A549 (cell line): ENCODE measurements around the gene RGP1. TPM values are rescaled to one million over a fixed set of nuclear protein-coding genes. Genes with fewer than 3 reads are reported as not detected.

Experiments
- ATAC-seq, 2 experiments: fragments of 200-7000 bp in 1 of 2; fragments of >200 bp in 1 of 2; cut with Nextera tagmentation in 1 of 2; cut with Tn5 transposase in 1 of 2; 3 replicates each; pipeline versions ENCODE4 v1.8.0 to v1.9.1; 2018 to 2020; ENCODE audit warnings: mild to moderate bottlenecking in 1 of 2, moderate library complexity in 1 of 2
- CTCF ChIA-PET: fragments of 300-600 bp; sonication (Branson Sonifier 250); formaldehyde crosslinking; extraction: SDS; loops from one replicate; lab custom pipeline; 2021; ENCODE audit warnings: antibody characterized with exemption, inconsistent platforms; lab: Yijun Ruan, JAX
- POLR2A ChIA-PET: fragments of 350-600 bp; formaldehyde crosslinking; extraction: SDS; loops from one replicate; lab custom pipeline; 2021; ENCODE audit warnings: antibody characterized with exemption, inconsistent platforms; lab: Yijun Ruan, JAX
- DNase-seq, 2 experiments: peaks; one replicate each; pipeline versions ENCODE4 v3.0.0 to v3.0.0-alpha.2; 2011 to 2016; ENCODE audit warnings: low read depth in 1 of 2, low spot score in 1 of 2
- FAIRE-seq: peaks from 2 replicates; lab custom pipeline; 2011; peaks lifted over from hg19 to GRCh38; lab: Jason Lieb, UNC
- H3K27ac ChIP-seq, 2 experiments: fragments of >200 bp; sonication (Bioruptor Twin); formaldehyde crosslinking; 3 replicates each; pipeline ENCODE4 v1.5.1; 2016 to 2017
- H3K4me1 ChIP-seq: fragments of >200 bp; sonication (Bioruptor Twin); formaldehyde crosslinking; 3 replicates; pipeline ENCODE4 v1.6.1; 2016
- H3K4me2 ChIP-seq: fragments of >200 bp; sonication (Bioruptor Twin); formaldehyde crosslinking; 3 replicates; pipeline ENCODE4 v1.6.1; 2016
- H3K4me3 ChIP-seq: fragments of >200 bp; sonication (Bioruptor Twin); formaldehyde crosslinking; 3 replicates; pipeline ENCODE4 v1.5.1; 2016
- H3K9me3 ChIP-seq: fragments of >200 bp; sonication (Bioruptor Twin); formaldehyde crosslinking; 3 replicates; pipeline ENCODE4 v1.6.1; 2016
- CEBPB ChIP-seq, 2 experiments: fragments of >200 bp in 1 of 2; sonication (Bioruptor Twin) in 1 of 2; formaldehyde crosslinking in 1 of 2; IDR thresholded peaks; 2 replicates each; pipeline ENCODE4 v1.6.1; 2012 to 2016
- CHD4 ChIP-seq: fragments of 200-600 bp; sonication (generic); IDR thresholded peaks from 2 replicates; pipeline ENCODE4 v1.6.1; 2016; ENCODE audit warnings: antibody characterized with exemption, mild to moderate bottlenecking, borderline replicate concordance
- EHF ChIP-seq: fragments of 250-450 bp; sonication (Bioruptor Pico); IDR thresholded peaks from 2 replicates; pipeline ENCODE4 v1.5.0; 2020; ENCODE audit warnings: mild to moderate bottlenecking
- FOSB ChIP-seq: fragments of 250-450 bp; sonication (Bioruptor Pico); IDR thresholded peaks from 2 replicates; pipeline ENCODE4 v1.5.0; 2020; ENCODE audit warnings: mild to moderate bottlenecking, moderate library complexity
- FOXS1 ChIP-seq: fragments of 250-450 bp; sonication (Bioruptor Pico); IDR thresholded peaks from 2 replicates; pipeline ENCODE4 v1.5.0; 2020; ENCODE audit warnings: mild to moderate bottlenecking, moderate library complexity
- GATA3 ChIP-seq: IDR thresholded peaks from 2 replicates; pipeline ENCODE4 v1.6.1; 2012; ENCODE audit warnings: borderline replicate concordance
- HEYL ChIP-seq: fragments of 250-450 bp; sonication (Bioruptor Pico); IDR thresholded peaks from 2 replicates; pipeline ENCODE4 v1.8.0; 2021; ENCODE audit warnings: mild to moderate bottlenecking, moderate library complexity
- HOXA7 ChIP-seq: fragments of 250-450 bp; sonication (Bioruptor Pico); IDR thresholded peaks from 2 replicates; pipeline ENCODE4 v1.5.0; 2020; ENCODE audit warnings: mild to moderate bottlenecking, moderate library complexity
- HOXB13 ChIP-seq: fragments of 250-450 bp; sonication (Bioruptor Pico); IDR thresholded peaks from 2 replicates; pipeline ENCODE4 v1.5.0; 2020; ENCODE audit warnings: low read depth, mild to moderate bottlenecking, moderate library complexity
- JUNB ChIP-seq: fragments of >200 bp; sonication (Bioruptor Twin); formaldehyde crosslinking; IDR thresholded peaks from 2 replicates; pipeline ENCODE4 v1.6.1; 2016
- MAX ChIP-seq: IDR thresholded peaks from 2 replicates; pipeline ENCODE4 v1.6.1; 2012
- NFE2L2 ChIP-seq: fragments of 150-350 bp; conservative IDR thresholded peaks from 2 replicates; pipeline ENCODE4 v1.6.1; 2014; ENCODE audit warnings: low read length
- NPAS2 ChIP-seq: fragments of 250-450 bp; sonication (Bioruptor Pico); IDR thresholded peaks from 2 replicates; pipeline ENCODE4 v1.8.0; 2022; ENCODE audit warnings: mild to moderate bottlenecking, moderate library complexity, borderline replicate concordance
- NR3C1 ChIP-seq: fragments of >200 bp; sonication (Bioruptor Twin); formaldehyde crosslinking; IDR thresholded peaks from 3 replicates; pipeline ENCODE4 v1.6.1; 2017
- PHF8 ChIP-seq: fragments of 200-600 bp; sonication (generic); IDR thresholded peaks from 2 replicates; pipeline ENCODE4 v1.6.1; 2016; ENCODE audit warnings: low read depth, mild to moderate bottlenecking, antibody characterized with exemption, moderate library complexity, borderline replicate concordance
- POLR2A ChIP-seq: IDR thresholded peaks from 2 replicates; pipeline ENCODE4 v1.6.1; 2012; ENCODE audit warnings: mild to moderate bottlenecking, low read length
- RFX5 ChIP-seq: fragments of 450-650 bp; IDR thresholded peaks from 2 replicates; pipeline ENCODE4 v1.7.1; 2014; ENCODE audit warnings: antibody characterized with exemption, mild to moderate bottlenecking, moderate library complexity
- TFCP2L1 ChIP-seq: fragments of 250-450 bp; sonication (Bioruptor Pico); IDR thresholded peaks from 2 replicates; pipeline ENCODE4 v1.5.0; 2021; ENCODE audit warnings: mild to moderate bottlenecking
- ZC3H11A ChIP-seq: fragments of 450-650 bp; IDR thresholded peaks from 2 replicates; pipeline ENCODE4 v1.6.1; 2014; ENCODE audit warnings: antibody characterized with exemption, mild to moderate bottlenecking
- ZNF302 ChIP-seq: fragments of 250-450 bp; sonication (Bioruptor Pico); IDR thresholded peaks from 2 replicates; pipeline ENCODE4 v1.9.0; 2021; ENCODE audit warnings: inconsistent platforms, mild to moderate bottlenecking, moderate library complexity
- ZSCAN20 ChIP-seq: fragments of 250-450 bp; sonication (Bioruptor Pico); IDR thresholded peaks from 2 replicates; pipeline ENCODE4 v1.8.0; 2022; ENCODE audit warnings: mild to moderate bottlenecking, moderate library complexity
- WGBS: methylation state at CpG from one replicate; pipeline ENCODE4 v1.1.6; 2017; ENCODE audit errors: missing lambda C conversion rate; 5-methylcytosine and 5-hydroxymethylcytosine counted together
- polyA plus RNA-seq, 4 experiments: library from polyadenylated mRNA; depleted of rRNA in 3 of 4; stranded (reverse); fragments of >200 nt; fragmentation: RNase III in 1 of 4; extraction: RNeasy Plus Mini Kit Qiagen cat#74134 plus additional on column Dnase treatment in 1 of 4; gene quantifications; 2 replicates in 3 of 4; 3 replicates in 1 of 4; pipeline ENCODE4 v1.2.3, GENCODE V29; 2011 to 2017
- TF ChIP-seq, protein P1 (sequence below): fragments of 250-450 bp; sonication (Bioruptor Pico); IDR thresholded peaks from 2 replicates; pipeline ENCODE4 v1.5.0; 2020; ENCODE audit warnings: low read depth, mild to moderate bottlenecking, moderate library complexity
- TF ChIP-seq, protein P2 (sequence below): fragments of 200-600 bp; sonication (generic); IDR thresholded peaks from 2 replicates; pipeline ENCODE4 v1.6.1; 2016; ENCODE audit warnings: antibody characterized with exemption, mild to moderate bottlenecking, moderate library complexity

Gene RGP1
- polyA plus RNA-seq, 2 of the 4 experiments (the other 2 are of a cell fraction), result 16.1 to 16.6 TPM

GRCh38 chr9:35737143-35737542 is 11.9 kb upstream of the RGP1 start:
- H3K4me2 ChIP-seq, result no peak overlapping the region
- WGBS, result 85% methylated on average over 3 of the region's 7 CpGs
- no peak for TF ChIP-seq HEYL
- TF ChIP-seq ZC3H11A, result no peak
- TF ChIP-seq PHF8, result no peak
- TF ChIP-seq MAX, result no peak
- TF ChIP-seq, all 56 proteins: peak for 0
- ATAC-seq (no peak), FAIRE-seq (no peak), DNase-seq (no peak)
- no peaks in the 10 kb centered on the region for H3K9me3 ChIP-seq
- peaks cover 16% of the 10 kb centered on the region for H3K4me1 ChIP-seq
- no peak overlapping the region for H3K27ac ChIP-seq
- ChIA-PET CTCF (interaction anchor here (0.8 to 19.8 kb wide), 15 partner anchors 8 to 657 kb away, joined by 3 to 243 read pairs (median 7); partner anchors contain the start of genes ARHGEF39, CCDC107, CREB3 and FANCG), POLR2A (interaction anchor here (1.6 kb wide), 1 partner anchor 11 kb away, joined by 5 read pairs; the partner anchor contains the start of genes GBA2 and RGP1)
- H3K4me3 ChIP-seq, result no peak overlapping the region

GRCh38 chr9:35738186-35738585 is 10.9 kb upstream of the RGP1 start:
- WGBS, result 73% methylated on average over 4 of the region's 4 CpGs
- Histone ChIP-seq H3K27ac (no peak overlapping the region), H3K4me3 (no peak overlapping the region), H3K9me3 (no peaks in the 10 kb centered on the region), H3K4me2 (no peak overlapping the region), H3K4me1 (peaks cover 16% of the 10 kb centered on the region)
- ATAC-seq (no peak), FAIRE-seq (no peak), DNase-seq (no peak)
- no peak for TF ChIP-seq FOSB (CRISPR knock-in tag)
- POLR2A ChIA-PET, result interaction anchor here (1.6 kb wide), 1 partner anchor 10 kb away, joined by 5 read pairs; the partner anchor contains the start of genes GBA2 and RGP1
- CTCF ChIA-PET, result interaction anchor here (0.7 to 19.8 kb wide), 12 partner anchors 8 to 173 kb away, joined by 3 to 243 read pairs (median 6); partner anchors contain the start of genes ARHGEF39, CCDC107, CREB3 and GBA2

- POLR2A ChIA-PET, result interaction anchor here (0.6 to 1.1 kb wide), 2 partner anchors 10 to 11 kb away, joined by 3 to 5 read pairs; partner anchors contain the start of genes GBA2 and RGP1
- H3K4me3 ChIP-seq, result no peak overlapping the region
- 88% methylated on average over 7 of the region's 7 CpGs for WGBS
- TF ChIP-seq EHF (CRISPR knock-in tag), result no peak
- TF ChIP-seq TFCP2L1 (CRISPR knock-in tag), result no peak
- no peak for TF ChIP-seq CEBPB (IDR thresholded peaks at IDR 0.05)
- TF ChIP-seq, protein P1, sequence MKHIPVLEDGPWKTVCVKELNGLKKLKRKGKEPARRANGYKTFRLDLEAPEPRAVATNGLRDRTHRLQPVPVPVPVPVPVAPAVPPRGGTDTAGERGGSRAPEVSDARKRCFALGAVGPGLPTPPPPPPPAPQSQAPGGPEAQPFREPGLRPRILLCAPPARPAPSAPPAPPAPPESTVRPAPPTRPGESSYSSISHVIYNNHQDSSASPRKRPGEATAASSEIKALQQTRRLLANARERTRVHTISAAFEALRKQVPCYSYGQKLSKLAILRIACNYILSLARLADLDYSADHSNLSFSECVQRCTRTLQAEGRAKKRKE, result no peak
- TF ChIP-seq NFE2L2, result no peak
- TF ChIP-seq ZNF302 (CRISPR knock-in tag), result no peak
- TF ChIP-seq, protein P2, sequence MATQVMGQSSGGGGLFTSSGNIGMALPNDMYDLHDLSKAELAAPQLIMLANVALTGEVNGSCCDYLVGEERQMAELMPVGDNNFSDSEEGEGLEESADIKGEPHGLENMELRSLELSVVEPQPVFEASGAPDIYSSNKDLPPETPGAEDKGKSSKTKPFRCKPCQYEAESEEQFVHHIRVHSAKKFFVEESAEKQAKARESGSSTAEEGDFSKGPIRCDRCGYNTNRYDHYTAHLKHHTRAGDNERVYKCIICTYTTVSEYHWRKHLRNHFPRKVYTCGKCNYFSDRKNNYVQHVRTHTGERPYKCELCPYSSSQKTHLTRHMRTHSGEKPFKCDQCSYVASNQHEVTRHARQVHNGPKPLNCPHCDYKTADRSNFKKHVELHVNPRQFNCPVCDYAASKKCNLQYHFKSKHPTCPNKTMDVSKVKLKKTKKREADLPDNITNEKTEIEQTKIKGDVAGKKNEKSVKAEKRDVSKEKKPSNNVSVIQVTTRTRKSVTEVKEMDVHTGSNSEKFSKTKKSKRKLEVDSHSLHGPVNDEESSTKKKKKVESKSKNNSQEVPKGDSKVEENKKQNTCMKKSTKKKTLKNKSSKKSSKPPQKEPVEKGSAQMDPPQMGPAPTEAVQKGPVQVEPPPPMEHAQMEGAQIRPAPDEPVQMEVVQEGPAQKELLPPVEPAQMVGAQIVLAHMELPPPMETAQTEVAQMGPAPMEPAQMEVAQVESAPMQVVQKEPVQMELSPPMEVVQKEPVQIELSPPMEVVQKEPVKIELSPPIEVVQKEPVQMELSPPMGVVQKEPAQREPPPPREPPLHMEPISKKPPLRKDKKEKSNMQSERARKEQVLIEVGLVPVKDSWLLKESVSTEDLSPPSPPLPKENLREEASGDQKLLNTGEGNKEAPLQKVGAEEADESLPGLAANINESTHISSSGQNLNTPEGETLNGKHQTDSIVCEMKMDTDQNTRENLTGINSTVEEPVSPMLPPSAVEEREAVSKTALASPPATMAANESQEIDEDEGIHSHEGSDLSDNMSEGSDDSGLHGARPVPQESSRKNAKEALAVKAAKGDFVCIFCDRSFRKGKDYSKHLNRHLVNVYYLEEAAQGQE, result no peak
- TF ChIP-seq HOXB13 (CRISPR knock-in tag), result no peak
- no peak for TF ChIP-seq RFX5
- no peak for TF ChIP-seq NR3C1
- TF ChIP-seq HOXA7 (CRISPR knock-in tag), result no peak
- TF ChIP-seq HEYL, result no peak
- no peak for TF ChIP-seq NPAS2 (CRISPR knock-in tag)
- TF ChIP-seq JUNB, result no peak
- no peak for TF ChIP-seq GATA3
- TF ChIP-seq CHD4, result no peak
- TF ChIP-seq POLR2A, result no peak
- TF ChIP-seq ZSCAN20 (CRISPR knock-in tag), result no peak
- no peak for TF ChIP-seq FOXS1 (CRISPR knock-in tag)
- TF ChIP-seq, all 56 proteins: peak for 0
- no peak overlapping the region for H3K27ac ChIP-seq
- H3K4me2 ChIP-seq, result no peak overlapping the region
- H3K4me1 ChIP-seq, result peaks cover 8% of the 10 kb centered on the region
- CTCF ChIA-PET, result interaction anchor here (0.6 to 19.8 kb wide), 10 partner anchors 8 to 126 kb away, joined by 3 to 243 read pairs (median 16); partner anchors contain the start of genes ARHGEF39, CCDC107, CREB3 and GBA2
- ATAC-seq, result no peak
- FAIRE-seq, result no peak
- DNase-seq, result no peak
- no peaks in the 10 kb centered on the region for H3K9me3 ChIP-seq
Measured at GRCh38 chr9:35738924-35739323, 10.2 kb upstream of the RGP1 start.
